Stimulated activated naive CD8-positive, alpha-beta T cell treated with anti-CD3 and anti-CD28 coated beads, Interleukin-15, amount 100 ng/mL, for 72 hours (primary cell): ENCODE data around the gene SLC16A1.
A peak's percentile ranks its signal among the peaks of the same experiment; 100 is the strongest.

Experiments
- ATAC-seq: fragments of 150-1000 bp; cut with Tn5 transposase; 2 replicates; pipeline ENCODE4 v1.10.0; 2021; ENCODE audit warnings: mild to moderate bottlenecking, moderate library complexity
- DNase-seq, 2 donors: peaks; one replicate each; pipeline ENCODE4 v3.0.0; 2021 to 2022
- H3K27ac Mint-ChIP-seq, 2 donors: one replicate each; pipeline ENCODE4 v1.8.0; 2022; ENCODE audit warnings: mild to moderate bottlenecking in 2 of 2, mixed read lengths in 2 of 2, moderate library complexity in 2 of 2
- H3K27me3 Mint-ChIP-seq: one replicate; pipeline ENCODE4 v1.8.0; 2022; ENCODE audit warnings: mixed read lengths
- H3K4me1 Mint-ChIP-seq: one replicate; pipeline ENCODE4 v1.8.0; 2022; ENCODE audit warnings: mild to moderate bottlenecking, mixed read lengths
- H3K4me3 Mint-ChIP-seq, 2 donors: one replicate each; pipeline ENCODE4 v1.8.0; 2022; ENCODE audit warnings: mild to moderate bottlenecking in 2 of 2, mixed read lengths in 2 of 2, moderate library complexity in 1 of 2
- H3K9me3 Mint-ChIP-seq, 2 donors: one replicate each; pipeline ENCODE4 v1.8.0; 2022; ENCODE audit warnings: mixed read lengths in 2 of 2

Gene SLC16A1

GRCh38 chr1:112954017-112954650, 1.9 kb downstream of the SLC16A1 start:
- no peak for ATAC-seq
- H3K27me3 Mint-ChIP-seq: no peaks in the 10 kb centered on the region

GRCh38 chr1:112950426-112950825, 5.6 kb downstream of the SLC16A1 start:
- H3K4me3 Mint-ChIP-seq: no peak overlapping the region
- ATAC-seq (no peak), DNase-seq (no peak)
- H3K9me3 Mint-ChIP-seq: no peaks in the 10 kb centered on the region
- no peaks in the 10 kb centered on the region for H3K27me3 Mint-ChIP-seq
- peak overlapping the region in 1 of 2 donors; percentile 71 for H3K27ac Mint-ChIP-seq
- peaks cover 48% of the 10 kb centered on the region for H3K4me1 Mint-ChIP-seq

More at GRCh38 chr1:112954017-112954650, 1.9 kb downstream of the SLC16A1 start:
- Mint-ChIP-seq H3K4me3 (peak overlapping the region; percentile 99), H3K27ac (peak overlapping the region in 1 of 2 donors; percentile 99), H3K4me1 (peaks cover 60% of the 10 kb centered on the region), H3K9me3 (no peaks in the 10 kb centered on the region)
- DNase-seq: no peak

GRCh38 chr1:112946683-112947082, 9.3 kb downstream of the SLC16A1 start:
- H3K4me3 Mint-ChIP-seq: no peak overlapping the region

GRCh38 chr1:112939810-112940209, 16.2 kb downstream of the SLC16A1 start:
- ATAC-seq: no peak
- no peak overlapping the region for H3K27ac Mint-ChIP-seq

More at GRCh38 chr1:112946683-112947082, 9.3 kb downstream of the SLC16A1 start:
- Mint-ChIP-seq H3K4me1 (peaks cover 17% of the 10 kb centered on the region), H3K9me3 (no peaks in the 10 kb centered on the region), H3K27me3 (no peaks in the 10 kb centered on the region), H3K27ac (no peak overlapping the region)
- ATAC-seq: no peak
- DNase-seq: no peak

GRCh38 chr1:112938210-112938609, 17.8 kb downstream of the SLC16A1 start:
- H3K4me1 Mint-ChIP-seq: peaks cover 43% of the 10 kb centered on the region
- no peak overlapping the region for H3K4me3 Mint-ChIP-seq
- H3K27me3 Mint-ChIP-seq: no peaks in the 10 kb centered on the region
- ATAC-seq (no peak), DNase-seq (no peak)
- H3K27ac Mint-ChIP-seq: no peak overlapping the region
- no peaks in the 10 kb centered on the region for H3K9me3 Mint-ChIP-seq

More at GRCh38 chr1:112939810-112940209, 16.2 kb downstream of the SLC16A1 start:
- Mint-ChIP-seq H3K4me1 (peaks cover 33% of the 10 kb centered on the region), H3K27me3 (no peaks in the 10 kb centered on the region), H3K4me3 (no peak overlapping the region), H3K9me3 (no peaks in the 10 kb centered on the region)
- no peak for DNase-seq

GRCh38 chr1:112937495-112937894, 18.5 kb downstream of the SLC16A1 start:
- peaks cover 43% of the 10 kb centered on the region for H3K4me1 Mint-ChIP-seq
- no peak overlapping the region for H3K27ac Mint-ChIP-seq
- no peaks in the 10 kb centered on the region for H3K9me3 Mint-ChIP-seq
- DNase-seq (no peak), ATAC-seq (no peak)
- no peaks in the 10 kb centered on the region for H3K27me3 Mint-ChIP-seq
- H3K4me3 Mint-ChIP-seq: no peak overlapping the region

- Mint-ChIP-seq H3K9me3 (no peaks in the 10 kb centered on the region), H3K4me1 (peaks cover 45% of the 10 kb centered on the region), H3K27ac (peak overlapping the region; percentile 98 to 100), H3K4me3 (no peak overlapping the region), H3K27me3 (no peaks in the 10 kb centered on the region)
- DNase-seq: no peak
- ATAC-seq: no peak
These were observed 18.9 kb downstream of the SLC16A1 start for GRCh38 chr1:112937070-112937469.

- Mint-ChIP-seq H3K9me3 (no peaks in the 10 kb centered on the region), H3K27me3 (no peaks in the 10 kb centered on the region), H3K4me1 (peaks cover 48% of the 10 kb centered on the region), H3K4me3 (peak overlapping the region; percentile 61 to 91), H3K27ac (peak overlapping the region; percentile 98 to 100)
- ATAC-seq (peak; percentile 81), DNase-seq (no peak)
These were observed 20.4 kb downstream of the SLC16A1 start for GRCh38 chr1:112935461-112936111.

- DNase-seq: no peak
- H3K27me3 Mint-ChIP-seq: no peaks in the 10 kb centered on the region
- H3K27ac Mint-ChIP-seq: peak overlapping the region; percentile 98 to 100
- peak overlapping the region; percentile 61 to 91 for H3K4me3 Mint-ChIP-seq
- no peaks in the 10 kb centered on the region for H3K9me3 Mint-ChIP-seq
- ATAC-seq: no peak
- H3K4me1 Mint-ChIP-seq: peaks cover 48% of the 10 kb centered on the region
These were observed 21.4 kb downstream of the SLC16A1 start for GRCh38 chr1:112934577-112934976.

GRCh38 chr1:112933820-112934571, 22.0 kb downstream of the SLC16A1 start:
- H3K4me1 Mint-ChIP-seq: peaks cover 48% of the 10 kb centered on the region
- no peaks in the 10 kb centered on the region for H3K27me3 Mint-ChIP-seq
- no peaks in the 10 kb centered on the region for H3K9me3 Mint-ChIP-seq
- DNase-seq (no peak), ATAC-seq (no peak)
- peak overlapping the region; percentile 98 to 100 for H3K27ac Mint-ChIP-seq
- H3K4me3 Mint-ChIP-seq: peak overlapping the region; percentile 61 to 91

- ATAC-seq (no peak), DNase-seq (no peak)
- no peaks in the 10 kb centered on the region for H3K27me3 Mint-ChIP-seq
- H3K4me1 Mint-ChIP-seq: peaks cover 17% of the 10 kb centered on the region
- H3K9me3 Mint-ChIP-seq: no peaks in the 10 kb centered on the region
- H3K27ac Mint-ChIP-seq: peak overlapping the region in 1 of 2 donors; percentile 86
- H3K4me3 Mint-ChIP-seq: no peak overlapping the region
These were observed 26.0 kb downstream of the SLC16A1 start for GRCh38 chr1:112929979-112930378.

GRCh38 chr1:112927462-112927990, 28.5 kb downstream of the SLC16A1 start:
- peak overlapping the region in 1 of 2 donors; percentile 19 for H3K27ac Mint-ChIP-seq
- no peak overlapping the region for H3K4me3 Mint-ChIP-seq
- DNase-seq (no peak), ATAC-seq (no peak)
- H3K9me3 Mint-ChIP-seq: no peaks in the 10 kb centered on the region
- no peaks in the 10 kb centered on the region for H3K27me3 Mint-ChIP-seq
- peaks cover 6% of the 10 kb centered on the region for H3K4me1 Mint-ChIP-seq

- peaks cover 1% of the 10 kb centered on the region for H3K4me1 Mint-ChIP-seq
- H3K9me3 Mint-ChIP-seq: no peaks in the 10 kb centered on the region
- no peak overlapping the region for H3K27ac Mint-ChIP-seq
- H3K27me3 Mint-ChIP-seq: no peaks in the 10 kb centered on the region
- DNase-seq (no peak), ATAC-seq (no peak)
- H3K4me3 Mint-ChIP-seq: no peak overlapping the region
These were observed 29.1 kb downstream of the SLC16A1 start for GRCh38 chr1:112926858-112927257.

GRCh38 chr1:112925015-112925414, 31.0 kb downstream of the SLC16A1 start:
- no peaks in the 10 kb centered on the region for H3K27me3 Mint-ChIP-seq
- no peak overlapping the region for H3K27ac Mint-ChIP-seq
- no peak for DNase-seq
- no peak for ATAC-seq
- H3K4me3 Mint-ChIP-seq: no peak overlapping the region
- no peaks in the 10 kb centered on the region for H3K4me1 Mint-ChIP-seq
- H3K9me3 Mint-ChIP-seq: no peaks in the 10 kb centered on the region

- H3K27ac Mint-ChIP-seq: peak overlapping the region in 1 of 2 donors; percentile 87
- no peak overlapping the region for H3K4me3 Mint-ChIP-seq
- DNase-seq (no peak), ATAC-seq (no peak)
- H3K9me3 Mint-ChIP-seq: no peaks in the 10 kb centered on the region
- no peaks in the 10 kb centered on the region for H3K27me3 Mint-ChIP-seq
- no peaks in the 10 kb centered on the region for H3K4me1 Mint-ChIP-seq
These were observed 32.0 kb downstream of the SLC16A1 start for GRCh38 chr1:112923959-112924349.
